ENCODE data around the gene WDR64.

Gene WDR64

DNA sequence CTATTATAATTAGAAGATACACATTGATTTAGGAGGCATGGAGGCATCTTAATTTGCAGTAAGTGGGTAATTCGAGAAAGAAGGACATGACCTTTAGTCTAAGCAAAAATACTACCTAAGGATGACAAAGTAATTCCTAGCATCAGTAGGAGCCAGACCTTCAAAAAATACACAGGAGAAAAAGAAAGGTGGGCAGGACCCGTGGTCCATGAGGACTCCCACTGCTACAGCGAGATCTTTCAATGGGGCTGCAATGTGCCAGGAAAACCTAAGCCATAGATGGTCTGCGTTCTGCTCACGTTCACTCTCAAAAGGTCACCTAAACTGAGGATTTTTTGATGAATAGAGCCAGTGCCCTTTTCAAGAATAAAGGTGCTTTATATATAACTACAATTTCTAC, 185.3 kb downstream of the WDR64 start:
- DNase-seq (ENCODE audit: low read depth in 2 of 2) = no peak

DNA sequence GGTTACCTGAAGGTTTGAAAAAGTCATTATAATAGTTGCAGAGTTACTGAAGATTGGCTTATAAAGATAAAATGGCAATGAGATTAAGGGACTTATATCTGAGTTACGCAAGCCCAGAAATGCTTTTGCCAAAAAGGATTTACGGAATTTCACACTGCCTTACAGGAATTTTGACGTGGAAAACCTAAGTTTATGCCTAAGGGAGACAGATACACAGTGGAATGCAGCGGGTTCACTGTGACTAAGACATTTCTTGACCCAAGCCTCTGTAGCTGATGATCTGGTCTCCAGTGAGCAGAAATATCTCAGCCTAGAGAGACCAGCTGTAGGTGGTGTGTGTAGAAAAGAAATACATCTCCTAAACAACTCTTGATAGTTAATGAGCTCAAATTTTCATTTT, 185.8 kb downstream of the WDR64 start:
- DNase-seq (ENCODE audit: low read depth in 2 of 2) = no peak

DNA sequence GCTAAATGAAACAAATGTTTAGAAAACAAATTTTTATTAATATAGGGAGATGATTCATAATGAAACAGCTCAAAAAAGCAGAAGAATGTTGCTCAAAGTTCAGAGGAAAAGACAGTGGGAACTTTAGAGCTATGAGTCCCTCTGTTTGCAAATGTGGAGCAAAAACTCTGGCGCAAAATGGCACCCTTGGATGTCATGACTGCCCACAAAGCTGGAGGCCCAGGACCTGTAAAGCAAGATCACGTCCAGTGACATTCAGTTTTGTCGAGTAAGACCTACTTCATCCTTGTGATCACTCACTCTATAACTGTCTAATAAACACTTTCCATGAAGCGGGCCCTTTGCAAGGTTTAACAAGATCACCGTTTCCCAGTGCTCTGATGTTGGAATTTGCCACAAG, 186.8 kb downstream of the WDR64 start:
- no peak for DNase-seq (ENCODE audit: low read depth in 2 of 2)

DNA sequence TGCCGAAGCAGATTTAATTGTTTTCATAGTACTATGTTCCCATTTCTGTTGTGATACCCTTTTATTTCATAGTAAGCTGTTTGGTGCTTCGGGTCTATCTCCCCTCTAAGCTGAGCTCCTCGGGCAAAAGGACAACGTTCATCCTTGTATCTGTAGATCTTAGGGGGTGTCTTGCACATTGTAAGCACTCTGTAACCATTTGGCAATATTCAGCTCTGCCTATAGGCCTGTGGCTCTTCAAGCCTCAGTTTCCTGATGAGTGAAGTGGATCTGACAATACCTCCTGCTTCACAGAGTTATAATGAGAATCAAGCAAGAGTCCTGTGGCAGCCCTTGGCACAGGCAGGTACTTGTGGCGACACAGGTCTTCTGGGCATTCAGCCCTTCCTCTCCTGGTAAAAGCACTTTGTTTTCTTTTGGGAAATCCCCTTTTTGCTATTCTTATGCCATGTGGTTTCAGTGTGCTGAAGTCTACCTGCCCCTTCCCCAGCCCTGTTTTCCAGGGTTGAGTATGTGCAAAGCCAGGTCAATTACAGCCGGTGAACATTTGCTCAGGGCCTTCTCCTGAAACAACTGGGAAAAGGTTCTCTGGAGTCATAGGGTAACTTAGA, 187.4 kb downstream of the WDR64 start:
- DNase-seq (ENCODE audit: low read depth in 2 of 2) = no peak

DNA sequence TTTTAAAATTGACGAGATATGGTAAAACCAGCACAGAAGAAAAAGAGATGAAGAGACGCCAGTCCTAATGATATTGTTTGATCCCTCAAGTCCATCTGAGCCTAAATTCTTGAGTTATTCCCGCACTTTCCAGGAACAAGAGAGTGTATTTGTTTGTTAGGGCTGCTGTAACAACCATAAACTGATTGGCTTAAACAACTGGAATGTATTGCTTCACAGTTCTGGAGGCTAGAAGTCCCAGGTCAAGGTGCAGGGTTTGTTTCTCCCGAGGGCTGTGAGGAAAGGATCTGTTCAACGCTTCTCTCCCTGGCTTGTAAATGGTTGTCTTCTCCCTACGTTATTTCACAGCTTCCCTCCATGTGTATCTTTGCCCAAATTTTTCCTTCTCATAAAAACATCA, 188.1 kb downstream of the WDR64 start:
- DNase-seq (ENCODE audit: low read depth in 2 of 2) = no peak

DNA sequence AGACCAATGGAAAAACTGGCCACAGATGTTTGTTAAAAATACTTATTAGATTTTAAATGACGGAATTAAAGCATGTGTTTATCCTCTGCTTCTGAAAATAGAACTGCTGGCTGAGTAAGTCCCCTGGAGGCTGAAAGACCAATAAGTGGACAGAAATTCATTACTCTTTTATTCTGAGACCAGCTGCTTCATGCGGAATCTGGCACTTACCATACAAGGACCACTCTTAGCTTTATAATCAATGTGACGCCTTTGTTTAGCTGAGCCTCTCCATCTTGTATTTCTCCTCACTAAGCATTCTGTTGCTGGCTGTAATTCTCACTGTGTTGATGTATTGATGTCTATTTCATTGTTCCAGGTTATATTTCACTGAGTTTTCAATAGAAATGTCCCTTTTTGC, 189.6 kb downstream of the WDR64 start:
- DNase-seq (ENCODE audit: low read depth in 2 of 2) = no peak

DNA sequence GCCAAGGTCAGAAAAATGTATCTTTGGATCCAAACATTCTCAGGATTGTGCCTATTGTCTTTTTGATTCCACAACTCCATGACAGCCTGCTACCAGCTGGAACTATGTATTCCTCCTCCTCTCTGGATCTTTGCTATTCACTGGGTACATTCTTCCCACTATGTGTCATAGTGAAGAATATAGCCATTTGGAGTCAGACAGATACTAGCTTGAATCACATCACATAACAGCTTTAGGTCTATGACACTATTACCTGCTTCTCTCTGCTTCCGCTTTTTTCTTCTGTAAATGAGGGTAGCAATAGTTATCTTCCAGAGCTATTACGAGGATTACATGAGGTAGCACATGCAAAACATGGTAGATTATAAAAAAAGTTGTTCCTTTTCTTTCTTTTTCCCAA, 190.5 kb downstream of the WDR64 start:
- no peak for DNase-seq (ENCODE audit: low read depth in 2 of 2)

DNA sequence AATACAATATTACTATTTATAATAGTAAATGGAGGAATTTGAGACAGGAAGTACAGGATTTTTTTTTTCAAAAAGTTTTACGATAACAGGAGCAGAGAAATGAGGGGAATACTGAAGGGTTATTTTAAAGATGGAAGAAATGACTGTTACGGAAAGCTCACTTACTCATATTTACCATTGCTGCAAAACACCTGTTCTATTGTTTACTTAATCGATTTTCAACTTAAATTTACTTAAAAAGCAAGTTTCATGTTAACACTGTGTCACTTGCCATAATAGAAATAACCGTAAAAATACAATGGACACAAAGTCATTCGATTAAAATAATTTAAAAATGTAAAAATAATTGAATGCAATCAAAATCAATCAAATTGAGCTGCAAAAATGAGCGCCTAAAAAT, 192.5 kb downstream of the WDR64 start:
- no peak for DNase-seq (ENCODE audit: low read depth in 2 of 2)

DNA sequence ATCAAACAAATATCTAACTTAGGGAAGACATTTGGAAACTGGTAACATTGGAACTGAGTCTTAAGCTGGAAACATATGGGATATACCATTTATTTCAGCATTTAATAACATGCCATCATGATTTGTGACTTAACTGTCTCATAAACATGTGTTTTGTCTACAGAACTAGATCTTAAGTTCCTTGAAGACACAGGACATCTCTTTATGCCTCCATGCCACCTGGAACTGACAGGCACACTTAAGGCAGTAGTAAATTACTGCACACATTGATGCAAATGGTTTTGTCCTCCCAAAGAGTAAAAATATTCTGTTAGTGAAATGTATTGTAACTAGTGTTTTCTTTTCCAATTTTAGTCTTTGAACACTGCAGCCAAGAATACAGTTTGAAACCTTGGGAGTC, 194.3 kb downstream of the WDR64 start:
- no peak for DNase-seq (ENCODE audit: low read depth in 2 of 2)

DNA sequence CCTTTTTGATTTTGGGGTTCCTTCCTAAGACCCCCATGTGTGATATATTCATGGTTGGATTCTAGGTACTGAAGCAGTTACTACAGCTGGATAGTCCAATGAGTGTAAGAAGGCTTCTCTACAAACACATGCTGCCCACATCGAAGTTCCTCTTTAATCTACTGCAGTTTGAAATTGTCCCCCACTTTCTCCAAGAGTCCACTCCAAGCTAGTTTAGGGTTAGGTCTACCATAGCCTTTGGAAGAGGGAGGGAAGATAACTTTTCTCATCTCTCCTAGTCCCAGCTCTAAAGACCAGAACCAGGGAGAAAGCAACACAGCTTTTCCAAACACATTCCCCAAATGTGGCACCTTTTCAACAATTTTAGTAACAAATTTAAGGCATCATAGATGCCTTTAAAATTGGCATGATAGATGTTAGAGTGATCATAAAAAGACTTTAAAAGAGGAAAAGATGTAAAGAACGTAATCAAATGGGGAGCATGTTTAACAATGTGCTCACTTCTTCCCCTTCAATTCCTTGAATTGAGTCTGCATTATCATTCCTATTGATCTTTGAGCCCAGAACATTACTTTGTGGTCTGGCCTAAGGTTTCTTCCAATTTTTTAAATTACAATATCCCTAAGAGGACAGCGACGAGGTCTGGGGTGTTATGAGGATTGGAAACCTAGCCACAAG, 194.9 kb downstream of the WDR64 start:
- DNase-seq (ENCODE audit: low read depth in 2 of 2) = no peak

DNA sequence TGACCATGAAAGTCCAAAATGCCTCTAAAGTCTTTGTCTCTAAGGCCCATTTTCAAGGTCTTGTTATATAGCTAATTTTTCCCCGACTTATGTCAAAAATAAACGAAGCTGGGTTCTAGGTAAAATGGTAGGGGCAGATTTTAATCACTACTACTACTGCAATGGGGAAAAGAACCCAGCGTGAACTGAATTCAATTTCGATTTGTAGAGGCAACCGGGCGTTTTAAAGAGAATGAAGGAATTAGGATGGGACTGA, 195.4 kb downstream of the WDR64 start:
- DNase-seq (ENCODE audit: low read depth in 2 of 2) = no peak

DNA sequence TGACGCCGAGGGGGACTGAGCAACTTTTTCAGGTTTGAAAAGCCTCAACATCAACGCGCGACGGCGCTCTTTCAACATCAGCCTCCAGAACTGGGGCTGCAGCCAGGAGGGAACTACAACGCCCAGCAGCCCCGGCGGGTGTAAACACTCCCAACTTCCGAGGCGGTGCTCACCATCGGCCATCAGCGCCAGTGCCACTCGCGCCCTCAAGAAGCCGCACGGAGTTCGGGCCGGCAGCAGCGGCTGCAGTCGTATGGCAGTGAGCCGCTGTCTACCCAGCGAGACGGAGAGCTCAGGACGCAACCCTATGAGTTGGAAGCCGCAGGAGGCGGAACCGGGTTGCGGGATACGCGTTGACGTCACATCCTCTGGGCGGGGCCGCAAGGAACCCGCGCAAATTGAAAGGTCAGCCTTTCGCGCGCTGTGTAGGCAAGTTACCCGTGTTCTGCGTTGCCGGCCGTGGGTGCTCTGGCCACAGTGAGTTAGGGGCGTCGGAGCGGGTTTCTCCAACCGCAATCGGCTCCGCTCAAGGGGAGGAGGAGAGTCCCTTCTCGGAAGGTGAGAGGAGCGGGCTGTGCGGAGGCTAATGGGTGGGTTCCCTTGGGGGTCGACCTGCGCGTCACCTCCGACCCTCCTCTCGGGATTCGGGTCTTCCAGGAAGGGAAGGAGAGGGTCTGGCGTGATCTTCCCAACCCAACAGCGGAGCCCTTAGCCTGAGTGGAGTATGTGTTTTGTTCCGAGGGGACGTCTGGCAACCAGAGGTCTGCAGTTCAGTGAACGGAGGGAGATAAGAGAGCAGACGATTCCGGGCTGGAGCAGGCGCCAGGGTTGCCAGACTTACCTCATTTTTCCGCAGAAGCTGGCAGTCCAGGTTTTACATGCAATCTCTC, 196.0 kb downstream of the WDR64 start, which contains the start of gene EXO1:
EXO1 (plus strand) TSS at position 409 of the 890 bp plus-strand sequence. CDS start 2,222 bp downstream, outside the sequence.
- DNase-seq (ENCODE audit: low read depth in 2 of 2) = peak; percentile 84 to 87

DNA sequence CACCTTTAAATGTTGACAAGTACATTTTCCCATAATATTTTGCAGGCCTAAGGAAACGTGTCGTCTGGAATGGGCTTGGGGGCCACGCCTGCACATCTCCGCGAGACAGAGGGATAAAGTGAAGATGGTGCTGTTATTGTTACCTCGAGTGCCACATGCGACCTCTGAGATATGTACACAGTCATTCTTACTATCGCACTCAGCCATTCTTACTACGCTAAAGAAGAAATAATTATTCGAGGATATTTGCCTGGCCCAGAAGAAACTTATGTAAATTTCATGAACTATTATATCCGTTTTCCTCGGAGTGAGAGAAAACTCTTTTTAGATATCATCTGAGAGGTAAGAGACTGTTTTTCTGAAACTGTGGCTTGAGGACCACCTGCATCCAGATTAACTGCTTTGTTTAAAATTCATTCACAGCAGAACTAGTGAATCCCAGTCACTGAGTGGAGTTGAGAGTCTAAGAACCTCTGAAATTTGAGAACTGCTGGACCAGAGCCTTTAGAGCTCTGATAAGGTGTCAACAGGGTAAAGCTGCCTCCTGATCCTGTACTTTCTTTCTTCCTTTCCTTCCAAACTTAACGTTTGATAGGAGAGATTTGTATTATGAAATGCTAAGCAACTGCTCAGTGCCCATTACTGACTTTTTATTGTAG, 196.7 kb downstream of the WDR64 start:
- no peak for DNase-seq (ENCODE audit: low read depth in 2 of 2)

DNA sequence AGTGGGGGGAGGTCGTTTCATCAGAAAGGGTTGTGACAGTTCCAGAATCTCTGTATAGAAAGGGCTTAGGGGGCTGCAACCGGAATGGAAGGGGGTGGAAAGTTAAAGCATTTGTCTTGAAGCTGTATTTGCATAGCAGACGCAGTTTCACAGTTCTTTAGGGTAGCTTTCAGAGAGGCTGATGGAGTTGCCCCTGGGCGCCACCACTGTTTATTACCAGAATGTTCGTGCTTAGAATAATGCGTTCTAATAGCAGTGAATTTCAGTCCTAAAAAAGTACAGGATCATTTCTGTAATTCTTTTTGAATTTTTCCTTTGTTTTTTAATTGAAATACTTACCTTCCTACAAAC, 197.2 kb downstream of the WDR64 start:
- DNase-seq (ENCODE audit: low read depth in 2 of 2) = no peak

All from stimulated activated CD4-positive, alpha-beta T cell treated with anti-CD3 and anti-CD28 coated beads, Interleukin-15, amount 100 ng/mL, for 48 hours (primary cell).